Ramos (cell line): ENCODE measurements around the gene CDK18.
"Not testable (repeated sequence)": the region's sequence is repeated elsewhere in the genome, so short reads cannot be mapped to it uniquely, and the experiment has no call there.

Experiments
- in situ Hi-C: fragments of 300-500 bp; cut with MboI; formaldehyde crosslinking; loops from one replicate; pipeline ENCODE4 v1.14.3; 2022; ENCODE audit warnings: low sequenced_read_pairs; ENCODE audit not compliant: unreplicated experiment

Gene CDK18

DNA sequence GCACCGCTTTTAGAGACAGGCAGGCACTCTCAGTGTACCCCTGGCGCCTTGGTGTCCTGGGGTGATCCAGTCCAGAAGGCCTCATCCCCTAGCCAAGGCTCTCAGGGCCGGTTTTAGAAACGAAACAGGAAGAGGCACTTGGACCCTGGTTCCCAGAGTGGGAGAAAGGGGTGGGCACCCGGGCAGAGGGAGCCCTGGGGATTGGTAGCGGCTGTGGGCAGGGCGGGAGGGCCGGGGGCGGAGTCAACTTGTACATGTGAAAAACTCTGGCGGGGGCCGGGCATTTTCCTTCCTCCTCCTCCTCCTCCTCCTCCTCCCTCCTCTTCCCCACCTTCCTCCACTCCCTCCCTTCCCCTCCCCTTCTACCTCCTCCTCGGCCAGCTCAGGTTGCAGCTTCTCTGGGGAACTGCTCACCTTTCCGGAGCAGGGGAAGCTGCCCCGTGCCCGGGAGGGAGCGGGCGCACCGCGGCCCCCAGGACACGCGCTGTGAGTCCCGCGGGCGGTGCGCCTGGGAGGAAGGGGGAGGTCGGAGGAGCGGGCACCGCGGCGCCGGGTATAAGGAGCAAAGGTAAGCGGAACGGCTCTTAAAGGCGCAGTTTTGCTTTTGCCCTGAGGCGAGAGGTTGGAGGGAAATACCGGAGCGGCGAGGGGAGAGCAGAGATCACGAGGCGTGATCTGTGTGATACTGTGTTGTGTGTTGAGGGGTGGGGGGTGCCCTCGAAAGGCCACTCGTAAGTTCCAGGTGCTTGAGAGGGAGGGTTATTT, at the start of gene CDK18:
Gene CDK18, plus strand, starts transcription at position 359 of the 765 bp plus-strand sequence. CDS start 18,499 bp downstream, outside the sequence.
- in situ Hi-C loops: no loop called here

DNA sequence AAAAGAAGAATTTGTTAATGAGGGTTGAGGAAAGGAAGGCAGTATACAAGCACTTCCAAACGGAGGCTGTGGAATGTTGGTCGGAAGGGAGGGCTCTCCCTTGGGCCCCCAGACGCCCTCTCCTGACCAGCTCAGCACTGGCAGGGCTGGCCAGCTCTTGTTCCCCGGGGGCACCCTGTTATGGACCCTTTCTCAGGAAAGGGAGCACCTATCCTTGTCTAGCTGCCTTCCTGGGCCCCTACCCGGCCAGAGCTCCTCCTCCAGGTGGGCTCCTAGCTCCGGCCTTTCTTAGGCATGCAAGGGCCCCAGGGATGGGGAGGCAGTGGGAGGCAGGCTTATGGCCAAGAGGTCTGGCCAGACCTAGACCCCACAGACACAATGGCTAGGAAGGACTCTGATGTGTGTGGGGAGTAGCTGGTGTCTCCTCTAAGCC, 49.5 kb upstream of the CDK18 start:
- in situ Hi-C loops: no loop called here

- in situ Hi-C loops: no loop called here
Measured at GRCh38 chr1:205455581-205456382, 48.7 kb upstream of the CDK18 start, which contains the start of gene BLACAT1. BLACAT1 (minus strand) TSS chr1:205456045.

GRCh38 chr1:205456383-205456867, 48.0 kb upstream of the CDK18 start:
- in situ Hi-C loops: no loop called here

DNA sequence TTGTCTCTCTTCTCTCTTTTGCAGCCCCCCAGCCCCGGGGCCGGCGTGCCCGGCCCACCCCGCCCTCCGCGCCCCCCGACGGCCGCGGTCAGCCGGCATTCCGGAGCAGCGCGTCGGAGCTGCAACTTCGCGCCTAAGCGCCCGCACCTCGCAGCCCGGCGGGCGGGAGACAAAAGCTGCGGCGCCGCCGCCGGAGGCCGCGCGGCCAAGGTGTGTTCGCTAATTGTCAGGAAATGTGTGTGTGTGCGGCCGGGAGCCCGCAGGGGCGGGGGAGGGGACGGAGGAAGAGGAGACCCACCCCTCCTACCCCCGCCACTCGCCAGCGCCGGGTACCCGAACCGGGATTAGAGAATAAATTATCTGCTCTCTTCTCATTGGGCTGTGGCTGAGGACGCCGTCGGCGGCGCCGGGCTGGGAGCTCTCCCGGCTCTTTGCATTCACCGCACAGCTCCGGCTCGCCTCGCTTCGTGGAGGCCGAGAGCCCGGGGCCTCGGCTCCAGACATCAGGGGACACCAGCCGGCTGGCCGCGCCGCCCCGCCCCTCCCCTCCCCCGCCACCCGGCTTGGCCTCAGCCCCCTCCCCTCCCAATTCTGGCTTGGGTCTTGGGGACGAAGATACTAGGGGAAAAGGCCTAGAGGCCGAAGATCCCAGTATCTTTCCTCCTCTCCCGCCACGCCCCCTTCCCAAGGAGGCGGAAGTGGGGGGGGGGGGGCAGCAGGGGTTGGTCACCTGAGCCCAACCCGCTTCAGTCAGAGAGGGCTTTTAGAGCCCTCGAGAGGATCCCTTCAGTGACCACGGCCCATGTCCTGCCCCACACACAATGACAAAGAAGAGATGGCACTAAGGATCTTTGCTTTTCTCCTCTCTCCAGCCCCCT, 47.4 kb upstream of the CDK18 start:
- in situ Hi-C loops: no loop called here

DNA sequence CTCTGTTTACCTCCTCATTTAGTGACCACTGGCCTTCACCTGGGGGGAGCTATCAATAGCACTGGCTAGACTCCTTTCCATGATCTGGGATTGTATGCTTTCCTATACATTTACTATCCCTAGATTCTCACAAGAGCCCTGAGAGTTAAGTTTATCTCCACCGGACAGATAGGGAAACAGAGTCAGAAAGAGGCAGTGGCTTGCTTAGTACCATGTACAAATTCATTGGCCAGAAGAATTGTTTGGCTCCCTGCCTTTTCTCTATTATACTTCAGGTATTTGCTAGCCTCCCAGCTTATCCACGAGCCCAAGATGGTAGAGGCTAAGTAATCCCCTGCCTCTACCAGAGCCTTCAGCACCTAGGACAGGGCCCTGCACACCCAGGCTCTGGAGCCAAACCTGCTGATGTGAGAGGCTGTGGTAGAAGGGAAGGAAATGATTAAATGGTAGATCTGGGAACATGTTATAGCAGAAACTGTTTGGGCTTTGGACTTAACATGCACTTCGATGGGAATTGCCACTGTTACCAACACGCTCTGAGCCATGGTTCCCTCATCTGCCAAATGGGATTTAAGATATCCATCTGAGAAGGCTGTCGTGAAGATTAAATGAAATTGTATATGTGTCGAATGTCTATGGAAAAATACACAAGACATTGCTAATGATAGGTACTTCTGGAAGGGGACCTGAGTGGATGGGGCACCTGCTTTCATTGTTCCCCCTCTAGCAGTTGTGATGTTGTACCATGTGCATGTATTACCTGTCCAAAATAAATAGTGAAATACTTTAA, 45.5 kb upstream of the CDK18 start:
- in situ Hi-C loops: no loop called here

DNA sequence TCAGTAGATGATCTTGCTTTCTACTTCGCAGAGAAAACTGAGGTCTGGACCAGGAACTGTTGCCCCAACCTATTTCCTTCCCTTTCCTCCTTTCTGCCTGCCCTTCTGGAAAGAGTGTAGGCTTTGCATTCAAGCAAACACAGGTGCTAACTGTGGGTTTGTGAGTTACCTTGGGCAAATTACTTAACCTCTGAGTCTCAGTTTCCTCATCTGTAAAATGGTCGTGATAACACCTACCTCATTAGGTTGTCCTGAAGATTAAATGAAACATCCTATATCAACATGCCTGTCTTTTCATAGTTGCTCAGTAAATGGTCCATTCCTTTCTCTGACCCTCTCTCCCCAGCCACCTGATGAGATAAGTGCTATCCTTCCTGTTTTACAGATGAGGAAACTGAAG, 39.1 kb upstream of the CDK18 start:
- in situ Hi-C loops: loop anchor here (5.0 kb wide), 1 partner anchor 48 kb away; no protein-coding TSS in a partner anchor

- in situ Hi-C loops: loop anchor here (5.0 kb wide), 1 partner anchor 49 kb away; no protein-coding TSS in a partner anchor
Measured at GRCh38 chr1:205466595-205467220, 37.8 kb upstream of the CDK18 start.

DNA sequence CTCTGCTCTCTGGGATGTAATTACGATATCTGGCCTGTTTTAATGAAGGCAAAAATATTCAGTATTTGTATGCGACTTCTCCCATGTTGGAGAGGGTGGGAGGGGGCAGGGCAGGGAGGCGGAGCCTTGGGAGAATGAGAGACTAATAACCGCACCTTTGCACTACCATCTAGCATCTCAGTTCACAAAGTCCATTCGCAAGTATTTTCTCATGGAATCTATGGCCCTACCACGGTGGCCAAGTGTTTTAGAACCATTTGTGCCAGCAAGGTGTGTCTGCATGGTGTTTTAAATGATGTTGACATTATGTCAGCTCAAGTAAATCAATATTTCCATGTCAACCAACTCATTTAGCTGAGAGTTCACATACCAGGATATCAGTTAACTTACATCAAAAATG, 34.3 kb upstream of the CDK18 start:
- in situ Hi-C loops: no loop called here

GRCh38 chr1:205472737-205473441, 31.6 kb upstream of the CDK18 start:
- in situ Hi-C loops: no loop called here

DNA sequence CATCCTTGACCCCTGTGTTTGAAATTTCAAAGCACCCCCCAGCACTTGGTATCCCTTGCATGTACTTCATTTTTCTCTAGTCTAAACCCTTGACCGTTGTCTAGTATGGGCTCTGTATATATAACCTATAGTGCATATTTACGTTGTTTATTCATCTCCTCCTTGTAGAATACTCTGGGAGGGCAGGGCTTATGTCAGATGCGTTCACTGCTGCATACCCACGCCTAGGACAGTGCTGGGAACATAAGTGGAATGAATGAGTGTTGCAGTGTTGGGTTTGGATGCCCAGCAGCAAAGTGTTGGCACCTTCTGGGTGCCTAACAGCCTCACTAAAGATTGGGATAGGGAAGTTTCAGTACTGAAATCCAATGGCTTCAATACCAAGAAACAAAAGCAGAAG, 31.0 kb upstream of the CDK18 start:
- in situ Hi-C loops: no loop called here

GRCh38 chr1:205473966-205474365, 30.5 kb upstream of the CDK18 start:
- in situ Hi-C loops: no loop called here

GRCh38 chr1:205474571-205474970, 29.9 kb upstream of the CDK18 start:
- in situ Hi-C loops: no loop called here

- in situ Hi-C loops: no loop called here
Measured at GRCh38 chr1:205475855-205476254, 28.6 kb upstream of the CDK18 start.

DNA sequence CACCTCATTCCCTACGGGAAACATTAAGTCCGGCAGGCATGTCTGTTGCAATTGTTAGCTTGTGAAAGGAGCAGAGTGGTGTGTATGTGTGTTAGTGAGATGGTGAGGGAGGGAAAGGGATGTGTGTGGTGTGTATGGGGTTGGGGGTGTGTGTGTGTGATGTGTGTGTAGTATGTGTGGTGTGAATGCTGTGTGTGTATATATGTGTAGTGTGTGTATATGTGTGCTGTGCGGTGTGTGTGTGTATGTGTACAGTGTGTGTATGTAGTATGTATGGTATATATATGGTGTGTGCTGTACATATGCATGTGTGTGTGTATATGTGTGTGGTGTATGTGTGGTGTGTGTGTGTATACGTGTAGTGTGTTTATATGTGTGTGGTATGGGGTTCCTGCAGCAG, 27.8 kb upstream of the CDK18 start:
- in situ Hi-C loops: no loop called here

GRCh38 chr1:205477121-205477758, 27.2 kb upstream of the CDK18 start:
- in situ Hi-C loops: no loop called here

GRCh38 chr1:205477759-205478247, 26.7 kb upstream of the CDK18 start:
- in situ Hi-C loops: no loop called here

GRCh38 chr1:205478985-205479384, 25.5 kb upstream of the CDK18 start:
- in situ Hi-C loops: not testable (repeated sequence)
